K562 (cell line): ENCODE measurements around the gene CNTD1.

Experiments
- ARID4B ChIP-seq: sonication (generic); formaldehyde crosslinking; IDR thresholded peaks from 2 replicates; pipeline ENCODE4 v1.8.0; 2022; ENCODE audit warnings: mild to moderate bottlenecking, missing genetic modification reagents
- EP300 ChIP-seq: IDR thresholded peaks from 2 replicates; pipeline ENCODE4 v1.6.1; 2012; ENCODE audit warnings: low read length, improper control_type of control experiment
- GTF2A2 ChIP-seq: IDR thresholded peaks from 2 replicates; pipeline ENCODE4 v1.6.1; 2016; ENCODE audit warnings: mild to moderate bottlenecking, missing genetic modification characterization, missing compliant biosample characterization
- GTF2E2 ChIP-seq: fragments of 200-800 bp; sonication (Bioruptor generic); IDR thresholded peaks from 2 replicates; pipeline ENCODE4 v1.6.1; 2016; ENCODE audit warnings: missing genetic modification characterization, missing compliant biosample characterization
- NFIC ChIP-seq: fragments of 450-650 bp; IDR thresholded peaks from 2 replicates; pipeline ENCODE4 v1.6.1; 2017; ENCODE audit warnings: mild to moderate bottlenecking, inconsistent platforms
- NFXL1 ChIP-seq: fragments of 450-650 bp; formaldehyde crosslinking; IDR thresholded peaks from 2 replicates; pipeline ENCODE4 v1.4.0; 2021; ENCODE audit warnings: mild to moderate bottlenecking
- POLR2AphosphoS2 ChIP-seq: IDR thresholded peaks from 2 replicates; pipeline ENCODE4 v1.6.1; 2012; ENCODE audit warnings: low read length, improper control_type of control experiment
- RREB1 ChIP-seq: fragments of 250-450 bp; sonication (Bioruptor Pico); IDR thresholded peaks from 2 replicates; pipeline ENCODE4 v1.4.0; 2020
- TAF1 ChIP-seq: IDR thresholded peaks from 2 replicates; pipeline ENCODE4 v1.6.1; 2011; ENCODE audit warnings: mild to moderate bottlenecking, low read length, moderate library complexity; ENCODE audit not compliant: insufficient read depth, control insufficient read depth, severe bottlenecking; ENCODE audit errors: extremely low read depth

- TF ChIP-seq EP300 (no peak), RREB1 (no peak), POLR2AphosphoS2 (no peak), NFXL1 (CRISPR knock-in tag) (no peak), GTF2E2 (tag) (no peak), NFIC (no peak), ARID4B (no peak), TAF1 (no peak), GTF2A2 (tag) (no peak)
These were observed 46.9 kb downstream of the CNTD1 start for GRCh38 chr17:42845556-42845917.
